WTC11 (cell line): Measurements from ENCODE around the gene MLST8. TPM values are rescaled to one million over a fixed set of nuclear protein-coding genes. Genes with fewer than 3 reads are reported as not detected.

Experiments used
- ATAC-seq: fragments of 200-7000 bp; cut with Tn5 transposase; 2 replicates; pipeline ENCODE4 v1.10.0; 2021; ENCODE audit warnings: mild to moderate bottlenecking, moderate library complexity
- CTCF ChIA-PET: fragments of 300-600 bp; sonication (Branson Sonifier 250); formaldehyde crosslinking; loops from one replicate; lab custom pipeline; 2021; ENCODE audit warnings: antibody characterized with exemption; lab: Charles Lee
- POLR2A ChIA-PET: fragments of 350-600 bp; sonication (Branson Sonifier 250); formaldehyde crosslinking; loops from one replicate; lab custom pipeline; 2021; ENCODE audit warnings: antibody characterized with exemption; lab: Charles Lee
- DNase-seq: peaks from one replicate; pipeline ENCODE4 v3.0.0; 2021; ENCODE audit warnings: low spot score
- H3K27ac Mint-ChIP-seq: 2 replicates; pipeline ENCODE4 v1.8.0; 2021; ENCODE audit warnings: mixed read lengths
- H3K27me3 Mint-ChIP-seq: 2 replicates; pipeline ENCODE4 v1.8.0; 2021; ENCODE audit warnings: low read depth, mild to moderate bottlenecking, moderate library complexity, mixed read lengths
- H3K36me3 Mint-ChIP-seq: 2 replicates; pipeline ENCODE4 v1.8.0; 2021; ENCODE audit warnings: mixed read lengths
- H3K4me1 Mint-ChIP-seq: 2 replicates; pipeline ENCODE4 v1.8.0; 2022; ENCODE audit warnings: mixed read lengths
- H3K4me3 Mint-ChIP-seq: 2 replicates; pipeline ENCODE4 v1.8.0; 2021; ENCODE audit warnings: mild to moderate bottlenecking, moderate library complexity, mixed read lengths
- H3K9me3 Mint-ChIP-seq: 2 replicates; pipeline ENCODE4 v1.8.0; 2021; ENCODE audit warnings: mixed read lengths
- CREB1 ChIP-seq: sonication (generic); formaldehyde crosslinking; IDR thresholded peaks from 2 replicates; pipeline ENCODE4 v1.8.0; 2023; ENCODE audit warnings: mild to moderate bottlenecking, missing genetic modification reagents
- FOXP1 ChIP-seq: sonication (generic); formaldehyde crosslinking; IDR thresholded peaks from 2 replicates; pipeline ENCODE4 v1.8.0; 2022; ENCODE audit warnings: missing genetic modification reagents, mild to moderate bottlenecking, moderate library complexity, borderline replicate concordance
- JUN ChIP-seq: sonication (generic); formaldehyde crosslinking; IDR thresholded peaks from 2 replicates; pipeline ENCODE4 v1.8.0; 2023; ENCODE audit warnings: mild to moderate bottlenecking, missing genetic modification reagents
- NFATC4 ChIP-seq: fragments of 250-450 bp; sonication (Bioruptor Pico); IDR thresholded peaks from 2 replicates; pipeline ENCODE4 v1.9.0; 2021; ENCODE audit warnings: mild to moderate bottlenecking
- NFE2L1 ChIP-seq: sonication (generic); formaldehyde crosslinking; IDR thresholded peaks from 2 replicates; pipeline ENCODE4 v1.8.1; 2023; ENCODE audit warnings: missing genetic modification reagents
- NFYB ChIP-seq: sonication (generic); formaldehyde crosslinking; conservative IDR thresholded peaks from 2 replicates; pipeline ENCODE4 v1.8.0; 2022; ENCODE audit warnings: low read depth, missing genetic modification reagents
- NR2C2 ChIP-seq: sonication (generic); formaldehyde crosslinking; IDR thresholded peaks from 2 replicates; pipeline ENCODE4 v1.8.0; 2022; ENCODE audit warnings: mild to moderate bottlenecking, missing genetic modification reagents
- PRRX2 ChIP-seq: fragments of 250-450 bp; sonication (Bioruptor Pico); IDR thresholded peaks from 2 replicates; pipeline ENCODE4 v1.8.0; 2021; ENCODE audit warnings: mild to moderate bottlenecking
- SMAD3 ChIP-seq: sonication (generic); formaldehyde crosslinking; IDR thresholded peaks from 2 replicates; pipeline ENCODE4 v1.8.0; 2022; ENCODE audit warnings: missing genetic modification reagents, mild to moderate bottlenecking, borderline replicate concordance
- SP1 ChIP-seq: sonication (generic); formaldehyde crosslinking; conservative IDR thresholded peaks from 2 replicates; pipeline ENCODE4 v1.8.1; 2022; ENCODE audit warnings: missing genetic modification reagents
- TEAD1 ChIP-seq: sonication (generic); formaldehyde crosslinking; IDR thresholded peaks from 2 replicates; pipeline ENCODE4 v1.8.0; 2022; ENCODE audit warnings: mild to moderate bottlenecking, missing genetic modification reagents
- ZNF138 ChIP-seq: sonication (generic); formaldehyde crosslinking; conservative IDR thresholded peaks from 2 replicates; pipeline ENCODE4 v1.8.1; 2022; ENCODE audit warnings: mild to moderate bottlenecking, moderate library complexity, missing genetic modification reagents
- ZNF671 ChIP-seq: fragments of 250-450 bp; sonication (Bioruptor Pico); IDR thresholded peaks from 2 replicates; pipeline ENCODE4 v1.8.0; 2021; ENCODE audit warnings: mild to moderate bottlenecking
- total RNA-seq: library from RNA; stranded (reverse); gene quantifications from 3 replicates; pipeline ENCODE4 v1.2.3, GENCODE V29; 2021
- TF ChIP-seq, protein P1 (sequence below): fragments of 250-450 bp; sonication (Bioruptor Pico); IDR thresholded peaks from 2 replicates; pipeline ENCODE4 v1.9.0; 2021; ENCODE audit warnings: moderate library complexity, mild to moderate bottlenecking, inconsistent platforms, borderline replicate concordance
- TF ChIP-seq, protein P2 (sequence below): sonication (generic); formaldehyde crosslinking; IDR thresholded peaks from 2 replicates; pipeline ENCODE4 v1.8.0; 2023; ENCODE audit warnings: mild to moderate bottlenecking, missing genetic modification reagents
- TF ChIP-seq, protein P3 (sequence below): sonication (generic); formaldehyde crosslinking; IDR thresholded peaks from 2 replicates; pipeline ENCODE4 v1.8.0; 2022; ENCODE audit warnings: mild to moderate bottlenecking, missing genetic modification reagents
- TF ChIP-seq, protein P4 (sequence below): sonication (generic); formaldehyde crosslinking; IDR thresholded peaks from 2 replicates; pipeline ENCODE4 v1.8.0; 2022; ENCODE audit warnings: mild to moderate bottlenecking, missing genetic modification reagents
- TF ChIP-seq, protein P5 (sequence below): sonication (generic); formaldehyde crosslinking; IDR thresholded peaks from 2 replicates; pipeline ENCODE4 v1.8.0; 2023; ENCODE audit warnings: missing genetic modification reagents, mild to moderate bottlenecking, borderline replicate concordance
- TF ChIP-seq, protein P6 (sequence below): sonication (generic); formaldehyde crosslinking; IDR thresholded peaks from 2 replicates; pipeline ENCODE4 v1.8.1; 2023; ENCODE audit warnings: mild to moderate bottlenecking, missing genetic modification reagents
- TF ChIP-seq, protein P7 (sequence below): fragments of 250-450 bp; sonication (Bioruptor Pico); conservative IDR thresholded peaks from 2 replicates; pipeline ENCODE4 v1.9.0; 2021; ENCODE audit warnings: mild to moderate bottlenecking

MLST8 gene
- total RNA-seq, 1 experiment from 2014 or later, result 71.6 TPM

DNA sequence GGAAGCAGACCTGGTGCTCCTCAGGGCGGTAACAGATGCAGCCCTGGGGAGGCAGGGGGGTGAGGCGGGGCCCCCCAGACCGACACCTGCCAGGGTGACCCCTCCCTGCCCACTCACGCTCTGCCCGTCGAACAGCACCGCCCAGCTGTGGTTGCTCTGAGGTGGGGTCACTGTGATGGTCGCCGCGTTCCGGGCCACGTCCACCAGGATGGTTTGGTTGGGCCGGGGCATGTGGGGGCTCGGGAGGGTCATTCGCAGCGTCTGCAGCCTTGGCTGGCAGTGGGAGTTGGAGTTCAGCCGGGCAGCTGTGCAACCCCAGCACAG is 4.7 kb downstream of the MLST8 start:
- Mint-ChIP-seq H3K4me1 (peaks cover 31% of the 10 kb centered on the region), H3K27me3 (no peaks in the 10 kb centered on the region), H3K4me3 (no peak overlapping the region), H3K27ac (no peak overlapping the region), H3K9me3 (no peaks in the 10 kb centered on the region), H3K36me3 (peaks cover 25% of the 10 kb centered on the region)
- no peak for DNase-seq
- ChIA-PET CTCF (interaction anchor here (0.5 to 3.4 kb wide), 2 partner anchors 15 to 281 kb away, joined by 3 to 28 read pairs; no protein-coding TSS in a partner anchor), POLR2A (interaction anchor here (0.5 to 1.9 kb wide), 5 partner anchors 10 to 163 kb away, joined by 4 to 10 read pairs (median 6); partner anchors contain the start of genes ECI1, NTHL1, TRAF7 and TSC2)
- no peak for ATAC-seq
- TF ChIP-seq, protein P1, sequence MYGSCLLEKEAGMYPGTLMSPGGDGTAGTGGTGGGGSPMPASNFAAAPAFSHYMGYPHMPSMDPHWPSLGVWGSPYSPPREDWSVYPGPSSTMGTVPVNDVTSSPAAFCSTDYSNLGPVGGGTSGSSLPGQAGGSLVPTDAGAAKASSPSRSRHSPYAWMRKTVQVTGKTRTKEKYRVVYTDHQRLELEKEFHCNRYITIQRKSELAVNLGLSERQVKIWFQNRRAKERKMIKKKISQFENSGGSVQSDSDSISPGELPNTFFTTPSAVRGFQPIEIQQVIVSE, result no peak
- no peak for TF ChIP-seq JUN (CRISPR knock-in tag)

DNA sequence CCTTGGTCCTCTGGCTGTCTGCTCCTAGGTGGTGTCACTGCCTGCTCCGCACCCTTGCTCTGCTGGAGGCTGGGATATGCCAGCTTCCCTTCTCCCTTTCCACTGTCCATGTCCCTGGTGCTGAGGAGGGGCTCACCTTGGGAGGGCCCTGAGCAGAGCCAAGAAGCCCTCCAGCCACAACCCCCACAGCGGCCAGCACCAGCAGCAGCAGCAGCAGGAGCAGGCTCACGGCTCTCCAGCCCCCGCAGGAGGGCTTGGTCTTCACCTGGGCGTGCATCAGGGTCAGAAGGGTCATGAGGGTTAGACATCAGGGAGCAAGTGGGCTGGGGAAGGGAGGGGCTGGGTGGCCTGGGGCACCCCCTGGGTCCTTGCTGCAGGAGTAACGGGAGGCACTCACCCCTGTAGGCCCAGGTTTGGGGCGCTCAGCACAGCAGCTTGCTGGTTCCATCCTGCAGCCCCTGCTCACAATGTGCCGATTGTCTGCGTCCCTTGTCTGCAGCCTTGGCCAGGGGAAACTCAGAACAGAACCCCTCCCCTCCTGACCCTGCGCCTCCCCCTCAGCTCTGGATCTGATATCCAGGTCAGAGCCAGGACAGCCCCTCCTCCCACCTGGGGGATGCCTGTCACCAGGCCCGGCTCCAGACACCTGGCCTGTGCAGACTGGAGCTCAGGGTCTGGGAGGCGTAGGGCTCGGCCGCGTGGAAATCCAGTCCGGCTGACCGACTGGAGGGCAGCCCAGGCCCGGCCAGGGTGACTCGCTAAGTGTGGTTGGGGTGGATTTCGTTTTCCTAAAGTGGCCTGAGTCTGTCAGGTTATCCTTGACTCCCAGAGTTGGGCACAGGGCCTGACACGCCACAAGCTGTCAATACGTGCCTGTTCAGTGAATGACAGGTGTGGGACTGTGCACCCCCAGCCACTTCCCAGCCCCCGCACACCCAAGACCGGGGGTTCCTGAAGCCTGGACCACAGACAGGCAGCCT is 5.4 kb downstream of the MLST8 start, which contains the start of gene BRICD5:
TSS of gene BRICD5 (minus strand) at position 478 of the 980 bp plus-strand sequence. CDS start at position 448, 30 bp downstream.
- ChIA-PET POLR2A (interaction anchor here (1.0 to 1.9 kb wide), 6 partner anchors 11 to 163 kb away, joined by 3 to 10 read pairs (median 4); partner anchors contain the start of genes ECI1, NTHL1, TRAF7 and TSC2), CTCF (interaction anchor here (3.4 kb wide), 1 partner anchor 16 kb away, joined by 28 read pairs; no protein-coding TSS in a partner anchor)
- Mint-ChIP-seq H3K4me3 (no peak within 1 kb of the TSS; the same call in 1 of the 2 replicates), H3K4me1 (peaks cover 31% of the 10 kb centered on the region), H3K36me3 (peaks cover 25% of the 10 kb centered on the region), H3K27me3 (no peaks in the 10 kb centered on the region), H3K27ac (peak within 1 kb of the TSS; percentile 49; the same call in 1 of the 2 replicates), H3K9me3 (no peaks in the 10 kb centered on the region)
- peak; percentile 61 for DNase-seq
- peak; percentile 14 for ATAC-seq
- TF ChIP-seq, protein P2, sequence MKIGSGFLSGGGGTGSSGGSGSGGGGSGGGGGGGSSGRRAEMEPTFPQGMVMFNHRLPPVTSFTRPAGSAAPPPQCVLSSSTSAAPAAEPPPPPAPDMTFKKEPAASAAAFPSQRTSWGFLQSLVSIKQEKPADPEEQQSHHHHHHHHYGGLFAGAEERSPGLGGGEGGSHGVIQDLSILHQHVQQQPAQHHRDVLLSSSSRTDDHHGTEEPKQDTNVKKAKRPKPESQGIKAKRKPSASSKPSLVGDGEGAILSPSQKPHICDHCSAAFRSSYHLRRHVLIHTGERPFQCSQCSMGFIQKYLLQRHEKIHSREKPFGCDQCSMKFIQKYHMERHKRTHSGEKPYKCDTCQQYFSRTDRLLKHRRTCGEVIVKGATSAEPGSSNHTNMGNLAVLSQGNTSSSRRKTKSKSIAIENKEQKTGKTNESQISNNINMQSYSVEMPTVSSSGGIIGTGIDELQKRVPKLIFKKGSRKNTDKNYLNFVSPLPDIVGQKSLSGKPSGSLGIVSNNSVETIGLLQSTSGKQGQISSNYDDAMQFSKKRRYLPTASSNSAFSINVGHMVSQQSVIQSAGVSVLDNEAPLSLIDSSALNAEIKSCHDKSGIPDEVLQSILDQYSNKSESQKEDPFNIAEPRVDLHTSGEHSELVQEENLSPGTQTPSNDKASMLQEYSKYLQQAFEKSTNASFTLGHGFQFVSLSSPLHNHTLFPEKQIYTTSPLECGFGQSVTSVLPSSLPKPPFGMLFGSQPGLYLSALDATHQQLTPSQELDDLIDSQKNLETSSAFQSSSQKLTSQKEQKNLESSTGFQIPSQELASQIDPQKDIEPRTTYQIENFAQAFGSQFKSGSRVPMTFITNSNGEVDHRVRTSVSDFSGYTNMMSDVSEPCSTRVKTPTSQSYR (CRISPR knock-in tag), result peak; percentile 78
- peak; percentile 61; the same call in 1 of the 2 replicates for TF ChIP-seq SP1 (CRISPR knock-in tag)
- 0 out of 2 replicates have a peak, but pooled peaks have one; percentile 24 for TF ChIP-seq CREB1
- TF ChIP-seq, protein P3, sequence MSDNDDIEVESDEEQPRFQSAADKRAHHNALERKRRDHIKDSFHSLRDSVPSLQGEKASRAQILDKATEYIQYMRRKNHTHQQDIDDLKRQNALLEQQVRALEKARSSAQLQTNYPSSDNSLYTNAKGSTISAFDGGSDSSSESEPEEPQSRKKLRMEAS (CRISPR knock-in tag), result 0 out of 2 replicates have a peak, but pooled peaks have one; percentile 39
- peak; percentile 41; the same call in 1 of the 2 replicates for TF ChIP-seq SMAD3 (CRISPR knock-in tag)
- no peak for TF ChIP-seq ZNF671
- TF ChIP-seq PRRX2 (CRISPR knock-in tag), result no peak
- TF ChIP-seq, protein P4, sequence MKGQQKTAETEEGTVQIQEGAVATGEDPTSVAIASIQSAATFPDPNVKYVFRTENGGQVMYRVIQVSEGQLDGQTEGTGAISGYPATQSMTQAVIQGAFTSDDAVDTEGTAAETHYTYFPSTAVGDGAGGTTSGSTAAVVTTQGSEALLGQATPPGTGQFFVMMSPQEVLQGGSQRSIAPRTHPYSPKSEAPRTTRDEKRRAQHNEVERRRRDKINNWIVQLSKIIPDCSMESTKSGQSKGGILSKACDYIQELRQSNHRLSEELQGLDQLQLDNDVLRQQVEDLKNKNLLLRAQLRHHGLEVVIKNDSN (CRISPR knock-in tag), result 0 out of 2 replicates have a peak, but pooled peaks have one; percentile 19
- TF ChIP-seq NFYB (CRISPR knock-in tag), result peak; percentile 16; the same call in 1 of the 2 replicates
- TF ChIP-seq, protein P5, sequence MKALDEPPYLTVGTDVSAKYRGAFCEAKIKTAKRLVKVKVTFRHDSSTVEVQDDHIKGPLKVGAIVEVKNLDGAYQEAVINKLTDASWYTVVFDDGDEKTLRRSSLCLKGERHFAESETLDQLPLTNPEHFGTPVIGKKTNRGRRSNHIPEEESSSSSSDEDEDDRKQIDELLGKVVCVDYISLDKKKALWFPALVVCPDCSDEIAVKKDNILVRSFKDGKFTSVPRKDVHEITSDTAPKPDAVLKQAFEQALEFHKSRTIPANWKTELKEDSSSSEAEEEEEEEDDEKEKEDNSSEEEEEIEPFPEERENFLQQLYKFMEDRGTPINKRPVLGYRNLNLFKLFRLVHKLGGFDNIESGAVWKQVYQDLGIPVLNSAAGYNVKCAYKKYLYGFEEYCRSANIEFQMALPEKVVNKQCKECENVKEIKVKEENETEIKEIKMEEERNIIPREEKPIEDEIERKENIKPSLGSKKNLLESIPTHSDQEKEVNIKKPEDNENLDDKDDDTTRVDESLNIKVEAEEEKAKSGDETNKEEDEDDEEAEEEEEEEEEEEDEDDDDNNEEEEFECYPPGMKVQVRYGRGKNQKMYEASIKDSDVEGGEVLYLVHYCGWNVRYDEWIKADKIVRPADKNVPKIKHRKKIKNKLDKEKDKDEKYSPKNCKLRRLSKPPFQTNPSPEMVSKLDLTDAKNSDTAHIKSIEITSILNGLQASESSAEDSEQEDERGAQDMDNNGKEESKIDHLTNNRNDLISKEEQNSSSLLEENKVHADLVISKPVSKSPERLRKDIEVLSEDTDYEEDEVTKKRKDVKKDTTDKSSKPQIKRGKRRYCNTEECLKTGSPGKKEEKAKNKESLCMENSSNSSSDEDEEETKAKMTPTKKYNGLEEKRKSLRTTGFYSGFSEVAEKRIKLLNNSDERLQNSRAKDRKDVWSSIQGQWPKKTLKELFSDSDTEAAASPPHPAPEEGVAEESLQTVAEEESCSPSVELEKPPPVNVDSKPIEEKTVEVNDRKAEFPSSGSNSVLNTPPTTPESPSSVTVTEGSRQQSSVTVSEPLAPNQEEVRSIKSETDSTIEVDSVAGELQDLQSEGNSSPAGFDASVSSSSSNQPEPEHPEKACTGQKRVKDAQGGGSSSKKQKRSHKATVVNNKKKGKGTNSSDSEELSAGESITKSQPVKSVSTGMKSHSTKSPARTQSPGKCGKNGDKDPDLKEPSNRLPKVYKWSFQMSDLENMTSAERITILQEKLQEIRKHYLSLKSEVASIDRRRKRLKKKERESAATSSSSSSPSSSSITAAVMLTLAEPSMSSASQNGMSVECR (CRISPR knock-in tag), result peak; percentile 67; the same call in 1 of the 2 replicates
- no peak for TF ChIP-seq NFE2L1 (CRISPR knock-in tag)
- peak; percentile 73; the same call in 1 of the 2 replicates for TF ChIP-seq FOXP1 (CRISPR knock-in tag)
- TF ChIP-seq NR2C2 (CRISPR knock-in tag), result no peak
- TF ChIP-seq, protein P6, sequence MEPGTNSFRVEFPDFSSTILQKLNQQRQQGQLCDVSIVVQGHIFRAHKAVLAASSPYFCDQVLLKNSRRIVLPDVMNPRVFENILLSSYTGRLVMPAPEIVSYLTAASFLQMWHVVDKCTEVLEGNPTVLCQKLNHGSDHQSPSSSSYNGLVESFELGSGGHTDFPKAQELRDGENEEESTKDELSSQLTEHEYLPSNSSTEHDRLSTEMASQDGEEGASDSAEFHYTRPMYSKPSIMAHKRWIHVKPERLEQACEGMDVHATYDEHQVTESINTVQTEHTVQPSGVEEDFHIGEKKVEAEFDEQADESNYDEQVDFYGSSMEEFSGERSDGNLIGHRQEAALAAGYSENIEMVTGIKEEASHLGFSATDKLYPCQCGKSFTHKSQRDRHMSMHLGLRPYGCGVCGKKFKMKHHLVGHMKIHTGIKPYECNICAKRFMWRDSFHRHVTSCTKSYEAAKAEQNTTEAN (CRISPR knock-in tag), result peak; percentile 48; the same call in 1 of the 2 replicates
- TF ChIP-seq, protein P7, sequence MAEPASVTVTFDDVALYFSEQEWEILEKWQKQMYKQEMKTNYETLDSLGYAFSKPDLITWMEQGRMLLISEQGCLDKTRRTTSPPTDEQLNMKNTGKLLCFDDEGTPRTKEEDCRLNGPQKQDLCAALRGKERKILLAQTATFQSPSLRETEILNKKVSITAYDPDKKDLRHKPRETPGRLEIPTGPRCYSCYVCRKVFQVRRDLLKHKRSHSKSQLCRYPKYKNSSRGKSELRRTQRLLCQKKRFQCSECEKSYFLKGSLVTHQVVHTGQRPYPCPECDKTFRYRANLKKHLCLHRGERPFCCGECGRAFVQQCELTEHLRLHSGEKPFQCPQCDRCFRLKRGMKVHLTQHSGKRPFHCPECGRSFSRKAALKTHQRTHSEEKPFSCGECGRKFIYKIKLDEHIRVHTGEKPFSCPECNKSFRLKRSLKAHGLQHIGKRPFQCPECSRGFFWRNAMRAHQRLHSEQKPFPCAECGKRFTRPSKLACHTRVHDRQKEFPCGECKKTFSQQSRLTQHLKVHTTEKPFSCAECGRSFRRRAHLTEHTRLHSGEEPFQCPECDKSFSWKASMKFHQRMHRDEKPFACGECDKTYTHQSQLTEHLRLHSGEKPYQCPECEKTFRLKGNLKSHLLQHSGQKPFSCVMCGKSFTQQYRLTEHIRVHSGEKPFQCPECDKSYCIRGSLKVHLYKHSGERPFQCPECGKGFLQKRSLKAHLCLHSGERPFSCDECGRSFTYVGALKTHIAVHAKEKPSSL, result 0 out of 2 replicates have a peak, but pooled peaks have one; percentile 8
- peak; percentile 65; the same call in 1 of the 2 replicates for TF ChIP-seq TEAD1
- TF ChIP-seq ZNF138 (CRISPR knock-in tag), result no peak
- 0 out of 2 replicates have a peak, but pooled peaks have one; percentile 4 for TF ChIP-seq NFATC4 (CRISPR knock-in tag)
